Trophoblast cell (in vitro differentiated cells and primary cell): ENCODE data around the gene PBXIP1.

Source experiments
- DNase-seq, 2 donors: peaks; one replicate each; pipeline ENCODE4 v3.0.0-alpha.2; 2016
- H2AFZ ChIP-seq: 2 replicates; pipeline ENCODE4 v1.6.1; 2013; ENCODE audit warnings: low read length, moderate library complexity, mild to moderate bottlenecking; ENCODE audit not compliant: insufficient read depth, poor library complexity
- H2AK5ac ChIP-seq: 2 replicates; pipeline ENCODE4 v1.6.1; 2013; ENCODE audit warnings: mild to moderate bottlenecking, low read length
- H2BK120ac ChIP-seq: 2 replicates; pipeline ENCODE4 v1.6.1; 2013; ENCODE audit warnings: low read length, mild to moderate bottlenecking, moderate library complexity; ENCODE audit not compliant: insufficient read depth, poor library complexity
- H2BK12ac ChIP-seq: 2 replicates; pipeline ENCODE4 v1.6.1; 2013; ENCODE audit warnings: mild to moderate bottlenecking, low read length, moderate library complexity
- H2BK5ac ChIP-seq: 2 replicates; pipeline ENCODE4 v1.6.1; 2013; ENCODE audit warnings: low read length, low read depth, moderate library complexity, mild to moderate bottlenecking; ENCODE audit not compliant: poor library complexity
- H3K14ac ChIP-seq: 2 replicates; pipeline ENCODE4 v1.6.1; 2013; ENCODE audit warnings: mild to moderate bottlenecking, low read length
- H3K18ac ChIP-seq: 2 replicates; pipeline ENCODE4 v1.6.1; 2013; ENCODE audit warnings: mild to moderate bottlenecking, low read length
- H3K23ac ChIP-seq: 2 replicates; pipeline ENCODE4 v1.6.1; 2013; ENCODE audit warnings: low read length
- H3K27ac ChIP-seq: 2 replicates; pipeline ENCODE4 v1.5.1; 2013; ENCODE audit warnings: low read depth, mild to moderate bottlenecking, inconsistent platforms, low read length, moderate library complexity
- H3K27me3 ChIP-seq: 2 replicates; pipeline ENCODE4 v1.6.1; 2013; ENCODE audit warnings: inconsistent platforms, mild to moderate bottlenecking, low read length, moderate library complexity; ENCODE audit not compliant: insufficient read depth
- H3K36me3 ChIP-seq, 2 experiments: 1 replicate in 1 of 2; 2 replicates in 1 of 2; pipeline ENCODE4 v1.6.1; 2013; ENCODE audit warnings: low read length in 2 of 2, mild to moderate bottlenecking in 2 of 2, moderate library complexity in 1 of 2; ENCODE audit not compliant: insufficient read depth in 2 of 2, control insufficient read depth in 1 of 2
- H3K4ac ChIP-seq: 2 replicates; pipeline ENCODE4 v1.6.1; 2013; ENCODE audit warnings: low read depth, mild to moderate bottlenecking, low read length, moderate library complexity
- H3K4me1 ChIP-seq, 2 experiments: 1 replicate in 1 of 2; 2 replicates in 1 of 2; pipeline ENCODE4 v1.6.1; 2013; ENCODE audit warnings: low read length in 2 of 2, mild to moderate bottlenecking in 2 of 2, moderate library complexity in 1 of 2; ENCODE audit not compliant: insufficient read depth in 2 of 2, control insufficient read depth in 1 of 2
- H3K4me2 ChIP-seq: 2 replicates; pipeline ENCODE4 v1.6.1; 2013; ENCODE audit warnings: inconsistent platforms, mild to moderate bottlenecking, low read length, moderate library complexity
- H3K4me3 ChIP-seq: 2 replicates; pipeline ENCODE4 v1.5.1; 2013; ENCODE audit warnings: mild to moderate bottlenecking, low read depth, low read length, inconsistent platforms
- H3K79me1 ChIP-seq: one replicate; pipeline ENCODE4 v1.6.1; 2013; ENCODE audit warnings: low read length
- H3K79me2 ChIP-seq: 2 replicates; pipeline ENCODE4 v1.6.1; 2013; ENCODE audit warnings: low read length, mild to moderate bottlenecking; ENCODE audit not compliant: control insufficient read depth, insufficient read depth, poor library complexity
- H3K9ac ChIP-seq: 2 replicates; pipeline ENCODE4 v1.6.1; 2013; ENCODE audit warnings: mild to moderate bottlenecking, low read length
- H3K9me3 ChIP-seq: 2 replicates; pipeline ENCODE4 v1.6.1; 2013; ENCODE audit warnings: low read depth, mild to moderate bottlenecking, control low read depth, inconsistent platforms, low read length; ENCODE audit not compliant: insufficient read depth
- H4K12ac ChIP-seq: 2 replicates; pipeline ENCODE4 v1.6.1; 2013; ENCODE audit warnings: low read depth, mild to moderate bottlenecking, low read length, moderate library complexity
- H4K8ac ChIP-seq: 2 replicates; pipeline ENCODE4 v1.6.1; 2013; ENCODE audit warnings: low read depth, mild to moderate bottlenecking, low read length, moderate library complexity
- H4K91ac ChIP-seq: one replicate; pipeline ENCODE4 v1.6.1; 2013; ENCODE audit warnings: low read depth, mild to moderate bottlenecking, low read length, moderate library complexity
- WGBS: extraction: QIAGEN DNeasy Blood & Tissue Kit; methylation state at CpG from one replicate; pipeline ENCODE4 v1.1.7; 2013; ENCODE audit warnings: missing lambda C conversion rate; ENCODE audit not compliant: insufficient read length, insufficient coverage; ENCODE audit errors: extremely low coverage; 5-methylcytosine and 5-hydroxymethylcytosine counted together

PBXIP1 gene

GRCh38 chr1:154990276-154990675, 34.4 kb upstream of the PBXIP1 start:
- Histone ChIP-seq H3K4me3 (no peak overlapping the region), H4K12ac (no peak overlapping the region), H4K8ac (no peak overlapping the region), H3K4me2 (no peak overlapping the region), H3K27me3 (no peaks in the 10 kb centered on the region), H3K23ac (no peak overlapping the region), H3K36me3 (peaks cover 26 to 36% of the 10 kb centered on the region in 2 experiments), H3K18ac (no peak overlapping the region), H3K9ac (no peak overlapping the region), H2AK5ac (no peak overlapping the region), H2AFZ (no peak overlapping the region), H3K79me2 (no peaks in the 10 kb centered on the region), H2BK12ac (no peak overlapping the region), H3K4ac (no peak overlapping the region), H3K9me3 (peaks cover 2% of the 10 kb centered on the region), H2BK5ac (no peak overlapping the region), H3K27ac (no peak overlapping the region), H3K4me1 (no peaks in the 10 kb centered on the region), H2BK120ac (no peak overlapping the region), H4K91ac (no peak overlapping the region), H3K79me1 (no peaks in the 10 kb centered on the region), H3K14ac (no peak overlapping the region)
- WGBS, result no CpG with 5 or more reads among the region's 8 CpGs
- DNase-seq, result no peak

GRCh38 chr1:154989195-154989860, 33.4 kb upstream of the PBXIP1 start:
- Histone ChIP-seq H3K4me2 (no peak overlapping the region), H3K14ac (no peak overlapping the region), H2AFZ (no peak overlapping the region), H3K23ac (no peak overlapping the region), H3K9ac (no peak overlapping the region), H2BK12ac (no peak overlapping the region), H3K18ac (no peak overlapping the region), H3K27me3 (no peaks in the 10 kb centered on the region), H3K4ac (no peak overlapping the region), H3K27ac (no peak overlapping the region), H3K36me3 (peaks cover 26 to 36% of the 10 kb centered on the region in 2 experiments), H3K79me2 (no peaks in the 10 kb centered on the region), H2BK5ac (no peak overlapping the region), H3K4me3 (no peak overlapping the region), H3K4me1 (no peaks in the 10 kb centered on the region), H2BK120ac (no peak overlapping the region), H4K8ac (no peak overlapping the region), H4K91ac (no peak overlapping the region), H3K79me1 (no peaks in the 10 kb centered on the region), H3K9me3 (peaks cover 2% of the 10 kb centered on the region), H4K12ac (no peak overlapping the region), H2AK5ac (no peak overlapping the region)
- no peak for DNase-seq
- no CpG with 5 or more reads among the region's 3 CpGs for WGBS

- Histone ChIP-seq H2BK5ac (no peak overlapping the region), H3K79me2 (peaks cover 6% of the 10 kb centered on the region), H2AK5ac (no peak overlapping the region), H3K4me2 (no peak overlapping the region), H4K12ac (no peak overlapping the region), H3K23ac (no peak overlapping the region), H3K27ac (no peak overlapping the region), H2AFZ (no peak overlapping the region), H3K4ac (no peak overlapping the region), H4K8ac (no peak overlapping the region), H3K4me1 (peaks cover 3 to 4% of the 10 kb centered on the region in 2 experiments), H3K36me3 (peaks cover 26 to 36% of the 10 kb centered on the region in 2 experiments), H4K91ac (no peak overlapping the region), H3K18ac (no peak overlapping the region), H3K4me3 (no peak overlapping the region), H3K9me3 (peaks cover 2% of the 10 kb centered on the region), H2BK120ac (no peak overlapping the region), H3K14ac (no peak overlapping the region), H3K27me3 (no peaks in the 10 kb centered on the region), H2BK12ac (no peak overlapping the region), H3K79me1 (peaks cover 6% of the 10 kb centered on the region), H3K9ac (no peak overlapping the region)
- no CpG with 5 or more reads among the region's 17 CpGs for WGBS
- no peak for DNase-seq
Measured at GRCh38 chr1:154988058-154988954, 32.4 kb upstream of the PBXIP1 start.

GRCh38 chr1:154987326-154987725, 31.4 kb upstream of the PBXIP1 start:
- no peak overlapping the region for H2BK12ac ChIP-seq
- peaks cover 7% of the 10 kb centered on the region for H3K79me2 ChIP-seq
- H3K18ac ChIP-seq, result no peak overlapping the region
- no peak overlapping the region for H3K14ac ChIP-seq
- H3K4me3 ChIP-seq, result no peak overlapping the region
- no peak overlapping the region for H2BK120ac ChIP-seq
- H3K4me1 ChIP-seq, result peaks cover 3 to 6% of the 10 kb centered on the region in 2 experiments
- peaks cover 6% of the 10 kb centered on the region for H3K79me1 ChIP-seq
- no peak overlapping the region for H4K8ac ChIP-seq
- no peak overlapping the region for H3K9ac ChIP-seq
- peaks cover 2% of the 10 kb centered on the region for H3K9me3 ChIP-seq
- no peaks in the 10 kb centered on the region for H3K27me3 ChIP-seq
- no peak overlapping the region for H4K12ac ChIP-seq
- H4K91ac ChIP-seq, result no peak overlapping the region
- H2AFZ ChIP-seq, result no peak overlapping the region
- no peak overlapping the region for H3K23ac ChIP-seq
- no peak overlapping the region for H2BK5ac ChIP-seq
- DNase-seq, result peak; percentile 90 to 97
- WGBS, result no CpG with 5 or more reads among the region's 6 CpGs
- H2AK5ac ChIP-seq, result no peak overlapping the region
- no peak overlapping the region for H3K4me2 ChIP-seq
- H3K4ac ChIP-seq, result no peak overlapping the region
- H3K36me3 ChIP-seq, result peaks cover 26 to 31% of the 10 kb centered on the region in 2 experiments
- peak overlapping the region; percentile 15 for H3K27ac ChIP-seq
